WTC11 (cell line): ENCODE measurements around the gene BAIAP2. TPM values are rescaled to one million over a fixed set of nuclear protein-coding genes. Genes with fewer than 3 reads are reported as not detected.
"Not testable (repeated sequence)": the region's sequence is repeated elsewhere in the genome, so short reads cannot be mapped to it uniquely, and the experiment has no call there.

Experiments used
- ATAC-seq: fragments of 200-7000 bp; cut with Tn5 transposase; 2 replicates; pipeline ENCODE4 v1.10.0; 2021; ENCODE audit warnings: mild to moderate bottlenecking, moderate library complexity
- CTCF ChIA-PET: fragments of 300-600 bp; sonication (Branson Sonifier 250); formaldehyde crosslinking; loops from one replicate; lab custom pipeline; 2021; ENCODE audit warnings: antibody characterized with exemption; lab: Charles Lee
- POLR2A ChIA-PET: fragments of 350-600 bp; sonication (Branson Sonifier 250); formaldehyde crosslinking; loops from one replicate; lab custom pipeline; 2021; ENCODE audit warnings: antibody characterized with exemption; lab: Charles Lee
- DNase-seq: peaks from one replicate; pipeline ENCODE4 v3.0.0; 2021; ENCODE audit warnings: low spot score
- H3K27ac Mint-ChIP-seq: 2 replicates; pipeline ENCODE4 v1.8.0; 2021; ENCODE audit warnings: mixed read lengths
- H3K27me3 Mint-ChIP-seq: 2 replicates; pipeline ENCODE4 v1.8.0; 2021; ENCODE audit warnings: low read depth, mild to moderate bottlenecking, moderate library complexity, mixed read lengths
- H3K36me3 Mint-ChIP-seq: 2 replicates; pipeline ENCODE4 v1.8.0; 2021; ENCODE audit warnings: mixed read lengths
- H3K4me1 Mint-ChIP-seq: 2 replicates; pipeline ENCODE4 v1.8.0; 2022; ENCODE audit warnings: mixed read lengths
- H3K4me3 Mint-ChIP-seq: 2 replicates; pipeline ENCODE4 v1.8.0; 2021; ENCODE audit warnings: mild to moderate bottlenecking, moderate library complexity, mixed read lengths
- H3K9me3 Mint-ChIP-seq: 2 replicates; pipeline ENCODE4 v1.8.0; 2021; ENCODE audit warnings: mixed read lengths
- AFF4 ChIP-seq: sonication (generic); formaldehyde crosslinking; IDR thresholded peaks from 2 replicates; pipeline ENCODE4 v1.8.1; 2023; ENCODE audit warnings: mild to moderate bottlenecking, missing genetic modification reagents, borderline replicate concordance
- ATF6 ChIP-seq: sonication (generic); formaldehyde crosslinking; IDR thresholded peaks from 2 replicates; pipeline ENCODE4 v1.8.1; 2023; ENCODE audit warnings: mild to moderate bottlenecking, missing genetic modification reagents
- CBFB ChIP-seq: sonication (generic); formaldehyde crosslinking; IDR thresholded peaks from 2 replicates; pipeline ENCODE4 v1.8.1; 2022; ENCODE audit warnings: mild to moderate bottlenecking, low read depth, missing genetic modification reagents
- ELF4 ChIP-seq: sonication (generic); formaldehyde crosslinking; IDR thresholded peaks from 2 replicates; pipeline ENCODE4 v1.8.1; 2022; ENCODE audit warnings: low read depth, mild to moderate bottlenecking, moderate library complexity, missing genetic modification reagents
- GTF2I ChIP-seq: fragments of 250-450 bp; sonication (Bioruptor Pico); conservative IDR thresholded peaks from 2 replicates; pipeline ENCODE4 v1.4.0; 2021; ENCODE audit warnings: mild to moderate bottlenecking
- MXD4 ChIP-seq: fragments of 250-450 bp; sonication (Bioruptor Pico); IDR thresholded peaks from 2 replicates; pipeline ENCODE4 v1.8.0; 2021; ENCODE audit warnings: mild to moderate bottlenecking, moderate library complexity, borderline replicate concordance
- NR2C2 ChIP-seq: sonication (generic); formaldehyde crosslinking; IDR thresholded peaks from 2 replicates; pipeline ENCODE4 v1.8.0; 2022; ENCODE audit warnings: mild to moderate bottlenecking, missing genetic modification reagents
- RORB ChIP-seq: fragments of 250-450 bp; sonication (Bioruptor Pico); IDR thresholded peaks from 2 replicates; pipeline ENCODE4 v1.9.0; 2021; ENCODE audit warnings: mild to moderate bottlenecking
- SP1 ChIP-seq: sonication (generic); formaldehyde crosslinking; conservative IDR thresholded peaks from 2 replicates; pipeline ENCODE4 v1.8.1; 2022; ENCODE audit warnings: missing genetic modification reagents
- total RNA-seq: library from RNA; stranded (reverse); gene quantifications from 3 replicates; pipeline ENCODE4 v1.2.3, GENCODE V29; 2021
- TF ChIP-seq, protein P1 (sequence below): sonication (generic); formaldehyde crosslinking; IDR thresholded peaks from 2 replicates; pipeline ENCODE4 v1.8.0; 2022; ENCODE audit warnings: missing genetic modification reagents
- TF ChIP-seq, protein P2 (sequence below): sonication (generic); formaldehyde crosslinking; conservative IDR thresholded peaks from 2 replicates; pipeline ENCODE4 v1.8.1; 2023; ENCODE audit warnings: mild to moderate bottlenecking, low read depth, missing genetic modification reagents, moderate library complexity

The BAIAP2 gene
- total RNA-seq, 1 experiment from 2014 or later = 20.7 TPM

GRCh38 chr17:81153340-81153803 lies 118.4 kb downstream of the BAIAP2 start:
- no peak overlapping the region for H3K27ac Mint-ChIP-seq
- H3K36me3 Mint-ChIP-seq = no peaks in the 10 kb centered on the region
- no peaks in the 10 kb centered on the region; the same call in 1 of the 2 replicates for H3K27me3 Mint-ChIP-seq
- ChIA-PET POLR2A (no interaction called here), CTCF (interaction anchor here (0.7 to 1.1 kb wide), 2 partner anchors 74 to 287 kb away, joined by 3 read pairs; no protein-coding TSS in a partner anchor)
- ATAC-seq (no peak), DNase-seq (no peak)
- H3K4me3 Mint-ChIP-seq = no peak overlapping the region
- no peaks in the 10 kb centered on the region for H3K9me3 Mint-ChIP-seq
- no peaks in the 10 kb centered on the region for H3K4me1 Mint-ChIP-seq
- TF ChIP-seq ELF4 (no peak), MXD4 (CRISPR knock-in tag) (no peak), GTF2I (CRISPR knock-in tag) (no peak), AFF4 (no peak), ATF6 (CRISPR knock-in tag) (no peak), NR2C2 (CRISPR knock-in tag) (no peak)
- TF ChIP-seq, protein P1, sequence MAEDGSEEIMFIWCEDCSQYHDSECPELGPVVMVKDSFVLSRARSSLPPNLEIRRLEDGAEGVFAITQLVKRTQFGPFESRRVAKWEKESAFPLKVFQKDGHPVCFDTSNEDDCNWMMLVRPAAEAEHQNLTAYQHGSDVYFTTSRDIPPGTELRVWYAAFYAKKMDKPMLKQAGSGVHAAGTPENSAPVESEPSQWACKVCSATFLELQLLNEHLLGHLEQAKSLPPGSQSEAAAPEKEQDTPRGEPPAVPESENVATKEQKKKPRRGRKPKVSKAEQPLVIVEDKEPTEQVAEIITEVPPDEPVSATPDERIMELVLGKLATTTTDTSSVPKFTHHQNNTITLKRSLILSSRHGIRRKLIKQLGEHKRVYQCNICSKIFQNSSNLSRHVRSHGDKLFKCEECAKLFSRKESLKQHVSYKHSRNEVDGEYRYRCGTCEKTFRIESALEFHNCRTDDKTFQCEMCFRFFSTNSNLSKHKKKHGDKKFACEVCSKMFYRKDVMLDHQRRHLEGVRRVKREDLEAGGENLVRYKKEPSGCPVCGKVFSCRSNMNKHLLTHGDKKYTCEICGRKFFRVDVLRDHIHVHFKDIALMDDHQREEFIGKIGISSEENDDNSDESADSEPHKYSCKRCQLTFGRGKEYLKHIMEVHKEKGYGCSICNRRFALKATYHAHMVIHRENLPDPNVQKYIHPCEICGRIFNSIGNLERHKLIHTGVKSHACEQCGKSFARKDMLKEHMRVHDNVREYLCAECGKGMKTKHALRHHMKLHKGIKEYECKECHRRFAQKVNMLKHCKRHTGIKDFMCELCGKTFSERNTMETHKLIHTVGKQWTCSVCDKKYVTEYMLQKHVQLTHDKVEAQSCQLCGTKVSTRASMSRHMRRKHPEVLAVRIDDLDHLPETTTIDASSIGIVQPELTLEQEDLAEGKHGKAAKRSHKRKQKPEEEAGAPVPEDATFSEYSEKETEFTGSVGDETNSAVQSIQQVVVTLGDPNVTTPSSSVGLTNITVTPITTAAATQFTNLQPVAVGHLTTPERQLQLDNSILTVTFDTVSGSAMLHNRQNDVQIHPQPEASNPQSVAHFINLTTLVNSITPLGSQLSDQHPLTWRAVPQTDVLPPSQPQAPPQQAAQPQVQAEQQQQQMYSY (CRISPR knock-in tag) = no peak

DNA sequence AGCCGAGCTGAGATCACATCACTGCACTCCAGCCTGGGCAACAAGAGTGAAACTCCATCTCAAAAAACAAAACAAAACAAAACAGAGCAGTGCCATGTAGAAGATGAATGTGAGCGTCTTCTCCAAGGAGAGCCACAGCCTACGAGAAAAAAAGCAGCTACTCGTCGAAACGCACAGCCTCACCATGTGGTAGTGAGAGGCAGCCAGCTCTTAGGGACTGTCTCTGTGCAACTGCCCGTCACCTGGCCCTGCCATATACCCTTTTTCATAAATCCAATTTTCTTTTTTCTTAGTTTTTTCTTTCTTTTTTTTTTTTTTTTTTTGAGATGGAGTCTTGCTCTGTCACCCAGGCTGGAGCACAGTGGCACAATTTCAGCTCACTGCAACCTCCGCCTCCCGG lies 119.1 kb downstream of the BAIAP2 start:
- H3K4me1 Mint-ChIP-seq, DNase-seq, ATAC-seq, H3K4me3 Mint-ChIP-seq, POLR2A ChIA-PET, H3K27me3 Mint-ChIP-seq, H3K9me3 Mint-ChIP-seq, H3K27ac Mint-ChIP-seq, H3K36me3 Mint-ChIP-seq: not testable (repeated sequence)
- CTCF ChIA-PET = interaction anchor here (0.7 to 1.1 kb wide), 4 partner anchors 11 to 288 kb away, joined by 3 read pairs; no protein-coding TSS in a partner anchor

DNA sequence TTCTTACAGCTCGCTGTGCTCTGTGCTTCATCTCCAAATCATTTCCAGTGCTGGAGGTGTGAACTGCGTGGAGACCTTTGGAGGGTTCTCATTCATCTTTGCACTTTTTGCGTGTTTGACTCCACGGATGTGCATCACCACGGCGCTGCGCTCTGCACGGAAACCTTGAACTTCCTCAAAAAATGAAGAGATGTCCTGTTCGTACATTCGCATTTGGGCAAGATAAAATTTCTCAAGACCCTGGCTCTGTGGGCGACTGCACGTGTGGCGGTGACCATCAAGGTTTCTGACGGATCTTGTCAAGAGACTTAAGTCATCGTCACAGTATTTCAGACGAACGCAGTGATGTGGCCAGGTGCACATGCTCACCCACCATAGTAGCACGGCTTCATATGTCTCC lies 120.0 kb downstream of the BAIAP2 start:
- no peak for ATAC-seq
- no peak for DNase-seq
- H3K4me3 Mint-ChIP-seq = no peak overlapping the region
- no peak overlapping the region for H3K27ac Mint-ChIP-seq
- H3K36me3 Mint-ChIP-seq = no peaks in the 10 kb centered on the region
- no peaks in the 10 kb centered on the region for H3K4me1 Mint-ChIP-seq
- no peaks in the 10 kb centered on the region for H3K9me3 Mint-ChIP-seq
- H3K27me3 Mint-ChIP-seq = no peaks in the 10 kb centered on the region; the same call in 1 of the 2 replicates
- ChIA-PET POLR2A (no interaction called here), CTCF (interaction anchor here (0.9 to 1.1 kb wide), 2 partner anchors 12 to 58 kb away, joined by 3 read pairs; no protein-coding TSS in a partner anchor)
- no peak for TF ChIP-seq SP1 (CRISPR knock-in tag)
- TF ChIP-seq, protein P2, sequence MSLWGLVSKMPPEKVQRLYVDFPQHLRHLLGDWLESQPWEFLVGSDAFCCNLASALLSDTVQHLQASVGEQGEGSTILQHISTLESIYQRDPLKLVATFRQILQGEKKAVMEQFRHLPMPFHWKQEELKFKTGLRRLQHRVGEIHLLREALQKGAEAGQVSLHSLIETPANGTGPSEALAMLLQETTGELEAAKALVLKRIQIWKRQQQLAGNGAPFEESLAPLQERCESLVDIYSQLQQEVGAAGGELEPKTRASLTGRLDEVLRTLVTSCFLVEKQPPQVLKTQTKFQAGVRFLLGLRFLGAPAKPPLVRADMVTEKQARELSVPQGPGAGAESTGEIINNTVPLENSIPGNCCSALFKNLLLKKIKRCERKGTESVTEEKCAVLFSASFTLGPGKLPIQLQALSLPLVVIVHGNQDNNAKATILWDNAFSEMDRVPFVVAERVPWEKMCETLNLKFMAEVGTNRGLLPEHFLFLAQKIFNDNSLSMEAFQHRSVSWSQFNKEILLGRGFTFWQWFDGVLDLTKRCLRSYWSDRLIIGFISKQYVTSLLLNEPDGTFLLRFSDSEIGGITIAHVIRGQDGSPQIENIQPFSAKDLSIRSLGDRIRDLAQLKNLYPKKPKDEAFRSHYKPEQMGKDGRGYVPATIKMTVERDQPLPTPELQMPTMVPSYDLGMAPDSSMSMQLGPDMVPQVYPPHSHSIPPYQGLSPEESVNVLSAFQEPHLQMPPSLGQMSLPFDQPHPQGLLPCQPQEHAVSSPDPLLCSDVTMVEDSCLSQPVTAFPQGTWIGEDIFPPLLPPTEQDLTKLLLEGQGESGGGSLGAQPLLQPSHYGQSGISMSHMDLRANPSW (CRISPR knock-in tag) = no peak
- no peak for TF ChIP-seq MXD4 (CRISPR knock-in tag)
- no peak for TF ChIP-seq CBFB
- TF ChIP-seq RORB = no peak
